Right renal pelvis (tissue), 4 donors: ENCODE data around the gene NDUFA7. TPM values are rescaled to one million over a fixed set of nuclear protein-coding genes. Genes with fewer than 3 reads are reported as not detected.
"Not testable (repeated sequence)": the region's sequence is repeated elsewhere in the genome, so short reads cannot be mapped to it uniquely, and the experiment has no call there.

Experiments used
- DNase-seq, 4 donors: peaks; one replicate each; pipeline ENCODE4 v3.0.0-alpha.2; 2013; ENCODE audit warnings: low read depth in 4 of 4, low spot score in 3 of 4, missing footprints in 1 of 4
- polyA plus RNA-seq, 4 donors: library from polyadenylated mRNA; unstranded; fragments of 120-200 nt; gene quantifications; one replicate each; pipeline ENCODE4 v1.2.1, GENCODE V29; 2013; ENCODE audit not compliant: insufficient read length in 4 of 4

Gene NDUFA7
- polyA plus RNA-seq: 10 to 100 TPM; 44.9 to 61.6 (median 57.9) TPM

DNA sequence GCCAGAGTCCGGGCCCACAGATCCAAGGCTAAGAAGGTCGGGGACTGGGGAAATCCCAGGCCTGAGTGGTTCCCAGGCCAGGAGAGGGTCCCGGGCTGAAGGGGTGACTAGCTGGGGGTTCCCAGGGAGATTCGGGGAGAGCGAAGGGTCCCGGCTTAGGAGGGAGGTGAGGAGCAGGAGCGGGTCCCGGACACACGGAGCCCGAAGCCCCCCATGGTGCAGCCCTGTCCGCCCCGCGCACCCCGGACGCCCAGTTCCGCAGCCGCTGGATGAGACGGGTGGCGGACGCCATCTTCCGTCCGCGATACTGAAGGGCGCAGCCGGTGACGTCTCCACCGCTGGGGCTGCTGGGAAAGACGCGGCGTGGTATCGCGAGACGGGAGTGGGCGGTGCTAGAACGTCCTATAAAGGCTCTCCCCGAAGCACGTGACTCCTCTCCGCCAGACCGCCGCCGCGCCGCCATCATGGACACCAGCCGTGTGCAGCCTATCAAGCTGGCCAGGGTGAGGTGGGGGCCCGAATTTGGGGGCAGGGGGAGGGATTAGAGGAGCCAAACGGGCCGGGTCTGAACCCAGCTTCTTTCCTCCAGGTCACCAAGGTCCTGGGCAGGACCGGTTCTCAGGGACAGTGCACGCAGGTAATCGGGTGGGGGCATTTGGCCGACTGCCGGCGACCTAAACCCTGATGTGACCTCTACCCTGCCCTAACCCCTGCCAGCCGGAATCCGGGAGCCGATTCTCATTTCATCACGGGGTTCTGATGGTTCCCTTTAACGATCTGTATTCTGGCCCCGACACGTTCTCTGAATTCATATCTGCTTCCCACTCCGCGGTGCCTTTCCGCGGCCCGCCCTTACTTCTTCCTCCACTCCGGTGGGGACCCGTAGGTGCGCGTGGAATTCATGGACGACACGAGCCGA is at the start of gene NDUFA7, which contains the start of gene RPS28:
NDUFA7 (minus strand) TSS at position 309 of the 919 bp plus-strand sequence; CDS start at position 292, 17 bp downstream.
RPS28 (plus strand) TSS at position 430 of the 919 bp plus-strand sequence; CDS start at position 465, 35 bp downstream.
- DNase-seq: peak; percentile 92 to 98 (median 94)

DNA sequence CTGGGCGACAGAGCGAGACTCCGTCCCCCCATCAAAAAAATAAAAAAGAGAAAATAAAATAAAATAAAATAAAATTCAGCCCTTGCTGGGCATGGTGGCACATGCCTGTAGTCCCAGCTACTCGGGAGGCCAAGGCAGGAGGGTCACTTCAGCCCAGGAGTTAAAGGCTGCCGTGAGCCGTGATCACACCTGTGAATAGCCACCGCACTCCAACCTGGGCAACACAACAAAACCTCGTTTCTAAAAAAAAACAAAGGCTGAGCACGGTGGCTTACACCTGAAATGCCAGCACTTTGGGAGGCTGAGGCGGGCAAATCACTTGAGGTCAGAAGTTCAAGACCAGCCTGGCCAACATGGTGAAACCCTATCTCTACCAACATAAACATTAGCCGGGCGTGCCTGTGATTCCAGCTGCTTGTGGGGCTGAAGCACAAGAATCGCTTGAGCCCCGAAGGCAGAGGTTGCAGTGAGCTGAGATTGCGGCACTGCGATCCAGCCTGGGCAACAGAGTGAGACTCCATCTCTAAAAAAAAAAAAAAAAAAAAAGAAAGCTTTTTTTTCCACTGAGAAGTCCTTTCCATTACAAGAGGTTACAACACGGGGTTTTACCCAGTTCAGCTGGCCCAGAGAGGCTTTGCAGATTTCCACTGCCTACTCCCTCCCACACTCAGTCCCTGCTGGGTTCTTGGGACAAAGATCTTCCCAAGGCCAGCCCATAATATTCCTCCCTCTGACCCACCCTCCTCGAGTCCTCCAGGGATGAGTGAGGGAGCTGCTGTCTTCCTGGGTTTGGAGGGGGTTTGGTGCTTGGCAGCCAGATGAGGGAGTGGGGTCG is 49.2 kb upstream of the NDUFA7 start:
- DNase-seq: no peak

DNA sequence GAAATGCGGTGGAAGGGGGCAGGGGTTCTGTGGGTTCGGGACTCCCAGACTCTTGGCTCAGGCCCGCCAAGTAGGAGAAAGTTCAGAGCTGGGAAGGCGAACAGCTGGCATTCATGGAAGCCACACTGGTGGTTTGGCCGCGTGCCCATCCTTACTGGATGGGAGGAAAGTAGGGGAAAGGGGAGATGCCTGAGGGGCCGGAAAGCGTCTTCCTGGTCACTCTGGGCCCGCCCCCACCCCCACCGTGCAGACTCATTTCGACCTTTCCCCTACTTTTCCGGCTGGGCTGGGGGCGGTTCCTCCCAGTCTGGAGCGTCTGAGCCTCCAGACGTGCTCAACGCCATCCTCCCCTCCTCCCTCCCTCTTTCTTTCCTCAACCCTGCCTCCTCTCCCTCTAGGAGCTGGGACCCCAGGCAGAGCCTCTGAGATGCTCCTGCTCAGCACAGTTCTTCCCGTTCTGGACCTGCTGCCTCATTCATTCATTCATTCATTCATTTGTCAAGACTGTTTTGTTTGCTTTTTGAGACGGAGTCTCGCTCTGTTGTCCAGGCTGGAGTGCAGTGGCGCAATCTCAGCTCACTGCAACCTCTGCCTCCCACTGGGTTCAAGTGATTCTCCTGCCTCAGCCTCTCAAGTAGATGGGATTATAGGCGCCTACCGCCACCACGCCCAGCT is 46.3 kb upstream of the NDUFA7 start:
- DNase-seq: peak in 3 of 4 donors; percentile 82 to 92 (median 87)

DNA sequence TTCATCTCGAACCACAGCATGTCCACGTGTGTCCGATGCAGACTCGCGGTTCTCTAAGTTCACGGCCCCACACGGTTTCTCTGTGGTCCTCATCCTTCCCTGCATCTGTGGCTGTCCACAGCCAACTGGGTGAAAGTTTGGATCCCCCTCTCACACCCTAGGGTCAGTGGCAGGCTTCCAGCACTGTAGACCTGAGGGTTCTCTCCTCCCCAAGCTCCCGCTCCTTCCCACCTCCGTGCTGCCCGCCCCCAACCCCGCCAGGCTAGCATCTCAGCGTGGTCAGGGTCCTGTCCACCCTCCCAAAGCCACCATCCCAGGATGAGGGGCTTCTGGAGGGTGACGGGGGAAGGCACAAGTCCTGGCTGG is 45.8 kb upstream of the NDUFA7 start:
- no peak for DNase-seq

DNA sequence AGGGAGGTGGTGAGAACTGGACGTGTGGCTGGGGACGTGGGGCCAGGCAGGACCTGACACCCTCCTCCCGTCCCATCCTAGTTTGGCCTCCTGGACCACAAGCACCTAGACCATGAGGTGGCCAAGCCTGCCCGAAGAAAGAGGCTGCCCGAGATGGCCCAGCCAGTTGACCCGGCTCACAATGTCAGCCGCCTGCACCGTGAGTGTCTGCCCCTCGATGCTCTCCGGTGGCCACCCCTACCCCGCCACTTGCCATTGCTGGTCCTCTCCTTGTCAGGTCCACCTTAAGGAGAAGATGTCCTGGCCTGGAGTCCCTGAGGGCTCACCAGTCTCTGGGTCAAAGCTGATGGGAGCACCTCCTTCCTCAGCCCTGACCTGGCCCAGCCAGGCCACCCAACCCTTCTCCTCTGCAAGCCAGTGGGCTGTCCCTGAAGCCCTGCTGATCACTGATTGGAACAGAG is 45.0 kb upstream of the NDUFA7 start:
- DNase-seq: no peak

DNA sequence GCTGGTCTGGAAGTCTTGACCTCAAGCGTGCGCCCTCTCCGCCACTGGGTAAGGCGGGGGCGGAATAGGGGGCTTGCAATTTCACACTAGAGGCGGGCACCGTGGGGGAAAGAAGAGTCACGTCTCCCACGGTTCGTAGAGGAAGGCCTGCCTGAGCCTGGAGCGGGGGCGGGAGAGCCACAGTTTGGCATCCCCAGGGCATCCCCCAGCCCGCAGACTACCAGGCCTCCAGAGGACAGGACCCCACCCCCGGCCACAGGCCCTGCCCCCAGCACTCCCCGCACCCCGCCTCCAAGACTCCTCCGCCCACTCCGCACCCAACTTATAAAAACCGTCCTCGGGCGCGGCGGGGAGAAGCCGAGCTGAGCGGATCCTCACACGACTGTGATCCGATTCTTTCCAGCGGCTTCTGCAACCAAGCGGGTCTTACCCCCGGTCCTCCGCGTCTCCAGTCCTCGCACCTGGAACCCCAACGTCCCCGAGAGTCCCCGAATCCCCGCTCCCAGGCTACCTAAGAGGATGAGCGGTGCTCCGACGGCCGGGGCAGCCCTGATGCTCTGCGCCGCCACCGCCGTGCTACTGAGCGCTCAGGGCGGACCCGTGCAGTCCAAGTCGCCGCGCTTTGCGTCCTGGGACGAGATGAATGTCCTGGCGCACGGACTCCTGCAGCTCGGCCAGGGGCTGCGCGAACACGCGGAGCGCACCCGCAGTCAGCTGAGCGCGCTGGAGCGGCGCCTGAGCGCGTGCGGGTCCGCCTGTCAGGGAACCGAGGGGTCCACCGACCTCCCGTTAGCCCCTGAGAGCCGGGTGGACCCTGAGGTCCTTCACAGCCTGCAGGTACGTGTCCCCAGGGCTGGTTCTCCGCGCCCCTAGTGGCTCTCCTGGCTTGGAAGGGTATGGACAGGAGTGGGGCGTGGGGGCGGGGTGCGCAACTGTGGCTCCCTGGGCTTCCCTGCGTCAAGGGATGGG is 42.9 kb upstream of the NDUFA7 start, which contains the start of gene ANGPTL4:
ANGPTL4 (plus strand) TSS at position 353 of the 969 bp plus-strand sequence; CDS start at position 520, 167 bp downstream.
- DNase-seq: no peak

DNA sequence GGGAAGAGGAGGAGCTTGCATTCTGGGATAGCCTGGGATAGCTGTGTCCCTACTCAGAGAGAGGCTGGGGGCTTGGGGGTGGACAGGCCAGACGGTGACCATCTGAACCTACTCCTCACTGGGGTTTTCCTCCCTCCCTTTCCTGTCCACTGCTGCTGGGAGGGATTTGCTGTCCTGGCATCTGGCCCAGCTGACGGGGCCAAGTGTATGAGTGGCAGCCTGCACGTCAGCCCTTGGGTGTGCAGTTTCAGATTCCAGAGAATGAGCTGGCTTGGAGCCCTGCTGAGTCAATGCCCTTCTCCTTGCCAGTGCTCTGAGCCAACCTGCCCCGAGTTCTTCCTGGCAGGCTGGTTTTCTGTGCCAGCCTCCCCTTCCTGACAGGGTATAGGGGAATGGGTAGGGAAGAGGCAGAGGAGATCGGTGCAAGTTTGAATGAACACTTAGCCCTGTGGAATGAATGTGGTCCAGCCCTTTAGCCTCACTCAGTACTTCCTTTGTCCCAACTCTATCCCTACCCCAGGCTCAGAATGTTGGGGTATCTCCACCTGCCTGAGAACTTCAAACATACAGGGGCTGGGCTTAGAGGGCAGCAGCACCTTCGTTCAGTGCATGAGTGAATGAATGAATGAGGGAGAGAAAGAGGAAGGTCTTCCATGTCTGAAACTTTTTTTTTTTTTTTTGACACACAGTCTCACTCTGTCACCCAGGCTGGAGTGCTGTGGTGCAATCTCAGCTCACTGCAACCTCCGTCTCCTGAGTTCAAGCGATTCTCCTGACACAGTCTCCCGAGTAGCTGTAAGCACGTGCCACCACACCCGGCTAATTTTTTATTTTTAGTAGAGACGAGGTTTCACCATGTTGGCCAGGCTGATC is 41.0 kb upstream of the NDUFA7 start:
- DNase-seq: peak in 1 of 4 donors; percentile 73

DNA sequence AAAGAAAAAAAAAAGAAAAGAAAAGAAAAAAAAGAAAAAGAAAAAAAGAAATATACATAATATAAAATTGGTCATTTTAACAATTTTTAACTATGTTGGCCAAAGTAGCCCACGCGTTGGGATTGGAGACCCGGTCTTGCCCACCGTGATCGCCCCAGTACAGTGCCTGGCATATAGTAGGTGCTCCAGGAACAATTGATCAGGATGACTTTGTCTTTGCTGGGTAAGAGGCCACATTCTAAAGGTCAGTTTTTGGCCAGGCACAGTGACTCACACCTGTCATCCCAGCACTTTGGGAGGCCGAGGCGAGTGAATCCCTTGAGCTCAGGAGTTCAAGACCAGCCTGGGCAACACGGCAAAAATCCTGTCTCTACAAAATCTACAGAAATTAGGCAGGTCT is 39.0 kb upstream of the NDUFA7 start:
- no peak for DNase-seq

DNA sequence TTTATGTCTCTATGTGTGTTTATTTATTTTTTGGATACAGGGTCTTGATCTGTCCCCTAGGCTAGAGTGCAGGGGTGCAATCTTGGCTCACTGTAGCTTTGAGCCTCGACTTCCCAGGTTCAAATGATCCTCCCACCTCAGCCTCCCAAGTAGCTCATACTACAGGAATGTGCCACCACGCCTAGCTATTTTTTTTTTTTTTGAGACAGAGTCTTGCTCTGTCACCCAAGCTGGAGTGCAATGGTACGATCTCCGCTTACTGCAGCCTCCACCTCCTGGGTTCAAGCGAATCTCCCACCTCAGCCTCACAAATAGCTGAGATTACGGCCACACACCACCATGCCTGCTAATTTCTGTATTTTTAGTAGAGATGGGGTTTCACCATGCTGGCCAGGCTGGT is 37.8 kb upstream of the NDUFA7 start:
- no peak for DNase-seq

DNA sequence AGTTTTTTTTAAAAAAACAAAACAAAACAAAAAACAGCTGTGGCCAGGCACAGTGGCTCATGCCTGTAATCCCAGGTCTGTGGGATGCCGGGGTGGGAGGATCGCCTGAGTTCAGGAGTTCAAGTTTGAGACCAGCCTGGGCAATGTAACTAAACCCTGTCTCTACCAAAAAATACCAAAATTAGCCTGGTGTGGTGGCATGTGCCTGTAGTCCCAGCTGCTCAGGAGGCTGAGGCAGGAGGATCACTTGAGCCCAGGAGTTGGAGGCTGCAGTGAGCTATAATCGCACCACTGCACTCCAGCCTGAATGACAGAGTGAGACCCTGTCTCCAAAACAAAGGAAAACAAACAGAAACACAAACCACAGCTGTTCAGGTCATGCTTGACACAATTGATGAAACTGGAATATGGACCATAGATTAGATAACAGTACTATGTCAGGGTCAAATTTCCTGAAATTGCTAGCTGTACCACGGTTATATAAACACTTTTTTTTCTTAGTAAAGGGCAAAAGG is 35.9 kb upstream of the NDUFA7 start:
- no peak for DNase-seq

DNA sequence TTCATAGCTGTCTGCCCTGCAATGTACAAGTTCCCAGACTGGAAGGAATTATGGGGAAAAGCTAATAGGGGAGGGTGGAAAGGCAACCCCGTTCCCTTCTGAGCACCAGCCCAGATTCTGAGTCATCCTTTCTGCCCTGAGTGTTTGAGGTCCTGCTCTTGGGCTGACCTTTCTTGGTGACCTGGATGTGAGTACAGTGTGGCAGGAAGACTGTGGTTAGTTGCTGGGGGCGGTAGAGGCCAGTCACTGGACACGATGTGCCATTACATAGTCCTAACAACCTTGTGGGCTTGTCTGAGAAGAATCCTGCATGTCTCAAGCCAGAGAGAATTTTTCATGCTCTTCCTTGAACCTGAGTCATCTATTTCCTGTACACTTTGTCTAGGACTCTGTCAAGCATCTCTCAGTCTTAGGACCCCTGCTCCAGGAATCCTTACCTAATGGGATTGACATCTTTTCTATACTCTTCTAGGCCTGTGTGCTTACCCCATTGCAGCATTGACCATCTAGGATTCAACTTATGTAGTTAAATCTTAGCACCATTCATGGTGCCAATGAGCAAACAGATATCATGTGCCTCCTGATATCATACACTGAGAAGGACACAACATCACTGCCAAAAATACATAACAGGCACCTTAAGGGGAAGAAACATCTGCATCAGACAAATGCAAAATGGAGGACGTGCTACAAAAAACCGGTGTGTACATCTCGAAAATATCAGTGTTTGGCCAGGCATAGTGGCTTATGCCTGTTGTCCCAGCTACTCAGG is 34.6 kb upstream of the NDUFA7 start:
- DNase-seq: no peak

DNA sequence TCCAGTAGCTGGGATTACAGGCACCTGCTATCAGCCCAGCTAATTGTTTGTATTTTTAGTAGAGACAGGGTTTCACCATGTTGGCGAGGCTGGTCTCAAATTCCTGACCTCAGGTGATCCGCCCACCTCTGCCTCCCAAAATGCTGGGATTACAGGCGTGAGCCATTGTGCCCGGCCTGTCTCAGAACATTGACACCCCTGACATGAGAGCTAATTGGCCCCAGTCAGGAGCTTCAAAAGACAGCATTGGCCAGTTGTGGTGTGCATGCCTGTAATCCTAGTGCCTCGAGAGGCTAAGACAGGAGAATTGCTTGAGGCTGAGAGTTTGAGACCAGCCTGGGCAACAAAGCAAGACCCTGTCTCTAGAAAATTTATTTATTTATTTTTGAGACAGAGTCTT is 31.7 kb upstream of the NDUFA7 start:
- DNase-seq: not testable (repeated sequence)

DNA sequence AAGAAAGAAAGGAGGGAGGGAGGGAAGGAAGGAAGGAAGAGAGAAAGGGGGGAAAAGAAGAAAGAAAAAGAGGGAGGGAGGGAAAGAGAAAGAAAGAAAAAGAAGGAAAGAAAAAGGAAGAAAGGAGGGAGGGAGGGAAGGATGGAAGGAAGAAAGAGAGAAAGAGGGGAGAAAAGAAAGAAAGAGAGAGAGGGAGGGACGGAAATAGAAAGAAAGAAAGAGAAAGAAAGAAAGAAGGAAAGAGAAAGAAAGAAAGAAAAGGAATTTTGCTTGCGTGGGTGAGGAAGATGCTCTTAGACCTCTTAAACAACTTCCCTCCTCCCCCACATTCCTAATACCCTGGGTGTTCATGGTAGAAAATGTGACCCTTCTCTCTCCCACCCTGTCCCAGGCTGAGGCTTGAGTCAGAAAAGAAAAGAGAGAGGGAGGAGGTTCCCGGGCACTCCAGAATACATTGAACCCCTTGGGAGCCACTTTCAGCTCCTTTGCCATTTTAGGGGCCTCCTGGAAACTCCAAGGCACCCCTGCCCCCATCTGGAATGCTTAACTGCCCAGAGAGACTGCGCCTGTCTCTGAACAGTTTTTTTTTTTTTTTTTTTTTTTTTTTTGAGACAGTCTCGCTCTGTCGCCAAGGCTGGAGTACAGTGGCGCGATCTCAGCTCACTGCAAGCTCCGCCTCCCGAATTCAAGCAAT is 31.1 kb upstream of the NDUFA7 start:
- DNase-seq: peak in 1 of 4 donors; percentile 51

DNA sequence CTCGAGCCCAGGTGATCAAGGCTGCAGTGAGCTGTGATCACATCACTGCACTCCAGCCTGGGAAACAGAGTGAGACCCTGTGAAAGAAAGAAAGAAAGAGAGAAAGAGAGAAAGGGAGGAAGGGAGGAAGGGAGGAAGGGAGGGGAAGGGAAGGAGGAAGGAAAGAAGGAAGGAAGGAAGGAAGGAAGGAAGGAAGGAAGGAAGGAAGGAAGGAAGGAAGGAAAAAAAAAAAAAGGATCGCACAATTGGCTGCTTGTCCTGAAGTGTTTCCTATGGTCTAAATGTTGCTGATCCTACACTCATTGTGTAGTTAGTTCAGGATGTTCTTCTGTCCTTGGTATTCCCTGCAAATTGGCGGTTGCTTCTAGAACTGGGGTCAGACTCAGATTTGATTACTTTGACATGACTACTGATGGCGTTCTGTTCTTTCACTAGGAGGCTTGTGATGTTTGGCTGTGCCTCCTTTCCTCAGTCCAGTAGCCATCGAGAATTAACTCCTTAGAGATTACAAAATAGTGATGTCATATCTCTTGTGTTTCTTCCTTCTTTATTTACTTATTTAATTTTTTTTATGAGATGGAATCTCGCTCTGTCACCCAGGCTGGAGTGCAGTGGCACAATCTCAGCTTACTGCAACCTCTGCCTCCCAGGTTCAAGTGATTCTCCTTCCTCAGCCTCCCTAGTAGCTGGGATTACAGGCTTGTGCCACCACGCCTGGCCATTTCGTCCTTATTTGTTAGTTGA is 28.6 kb upstream of the NDUFA7 start:
- not testable (repeated sequence) for DNase-seq

DNA sequence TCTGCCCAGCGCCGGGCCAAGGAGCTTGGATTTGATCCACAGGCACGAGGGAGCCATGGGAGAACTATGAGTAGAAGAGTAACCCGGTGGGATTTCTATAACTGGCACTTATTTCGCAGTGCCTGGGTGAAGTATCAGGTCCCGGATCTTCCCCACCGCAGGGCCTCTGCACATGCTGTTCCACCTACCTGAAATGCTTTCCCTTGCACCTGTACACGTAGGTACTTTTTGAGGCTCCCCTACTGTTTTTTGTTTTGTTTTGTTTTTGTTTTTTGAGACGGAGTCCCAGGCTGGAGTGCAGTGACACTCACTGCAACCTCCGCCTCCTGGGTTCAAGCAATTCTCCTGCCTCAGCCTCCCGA is 22.3 kb upstream of the NDUFA7 start:
- no peak for DNase-seq
